Measurements from ENCODE around the gene RAPGEF5.

Gene RAPGEF5

GRCh38 chr7:22296265-22296566, 60.7 kb downstream of the RAPGEF5 start:
- H3K27ac ChIP-seq = no peak overlapping the region
- TF ChIP-seq CTCF (IDR thresholded peaks at IDR 0.05) = no peak
- TF ChIP-seq ZFX (IDR thresholded peaks at IDR 0.05; ENCODE audit: borderline replicate concordance) = no peak

GRCh38 chr7:22295402-22296264, 61.3 kb downstream of the RAPGEF5 start:
- H3K27ac ChIP-seq = no peak overlapping the region
- TF ChIP-seq ZFX (IDR thresholded peaks at IDR 0.05; ENCODE audit: borderline replicate concordance) (no peak), CTCF (IDR thresholded peaks at IDR 0.05) (no peak)

GRCh38 chr7:22292531-22292930, 64.4 kb downstream of the RAPGEF5 start:
- TF ChIP-seq ZFX (IDR thresholded peaks at IDR 0.05; ENCODE audit: borderline replicate concordance) (no peak), CTCF (IDR thresholded peaks at IDR 0.05) (no peak)
- H3K27ac ChIP-seq = no peak overlapping the region

- TF ChIP-seq ZFX (IDR thresholded peaks at IDR 0.05; ENCODE audit: borderline replicate concordance) (no peak), CTCF (IDR thresholded peaks at IDR 0.05) (no peak)
- no peak overlapping the region for H3K27ac ChIP-seq
Measured at GRCh38 chr7:22291977-22292376, 65.0 kb downstream of the RAPGEF5 start.

- no peak for TF ChIP-seq ZFX (IDR thresholded peaks at IDR 0.05; ENCODE audit: borderline replicate concordance)
- no peak overlapping the region for H3K27ac ChIP-seq
Measured at GRCh38 chr7:22288202-22288601, 68.8 kb downstream of the RAPGEF5 start.

GRCh38 chr7:22287412-22287811, 69.5 kb downstream of the RAPGEF5 start:
- TF ChIP-seq CTCF (IDR thresholded peaks at IDR 0.05) (no peak), ZFX (IDR thresholded peaks at IDR 0.05; ENCODE audit: borderline replicate concordance) (no peak)
- H3K27ac ChIP-seq = no peak overlapping the region

GRCh38 chr7:22286436-22286835, 70.5 kb downstream of the RAPGEF5 start:
- TF ChIP-seq ZFX (IDR thresholded peaks at IDR 0.05; ENCODE audit: borderline replicate concordance) (no peak), CTCF (IDR thresholded peaks at IDR 0.05) (no peak)

GRCh38 chr7:22281481-22281880, 75.5 kb downstream of the RAPGEF5 start:
- H3K27ac ChIP-seq = no peak overlapping the region
- no peak for TF ChIP-seq CTCF (IDR thresholded peaks at IDR 0.05)
- no peak for TF ChIP-seq ZFX (IDR thresholded peaks at IDR 0.05; ENCODE audit: borderline replicate concordance)

More at GRCh38 chr7:22286436-22286835, 70.5 kb downstream of the RAPGEF5 start:
- H3K27ac ChIP-seq = no peak overlapping the region

Measured in 22Rv1 (cell line).